GM18508 (cell line): Measurements from ENCODE around the gene TMEM59L.
"Not testable (repeated sequence)": the region's sequence is repeated elsewhere in the genome, so short reads cannot be mapped to it uniquely, and the experiment has no call there.

Source experiments
- ATAC-seq: cut with Tn5 transposase; IDR thresholded peaks from one replicate; pipeline ENCODE4 v1.9.1; 2021; ENCODE audit warnings: moderate number of reproducible peaks; ENCODE audit not compliant: insufficient read depth, unreplicated experiment

The TMEM59L gene

GRCh38 chr19:18593367-18594095 lies 19.1 kb upstream of the TMEM59L start:
- ATAC-seq = no peak

GRCh38 chr19:18594096-18594823 lies 18.4 kb upstream of the TMEM59L start:
- no peak for ATAC-seq

DNA sequence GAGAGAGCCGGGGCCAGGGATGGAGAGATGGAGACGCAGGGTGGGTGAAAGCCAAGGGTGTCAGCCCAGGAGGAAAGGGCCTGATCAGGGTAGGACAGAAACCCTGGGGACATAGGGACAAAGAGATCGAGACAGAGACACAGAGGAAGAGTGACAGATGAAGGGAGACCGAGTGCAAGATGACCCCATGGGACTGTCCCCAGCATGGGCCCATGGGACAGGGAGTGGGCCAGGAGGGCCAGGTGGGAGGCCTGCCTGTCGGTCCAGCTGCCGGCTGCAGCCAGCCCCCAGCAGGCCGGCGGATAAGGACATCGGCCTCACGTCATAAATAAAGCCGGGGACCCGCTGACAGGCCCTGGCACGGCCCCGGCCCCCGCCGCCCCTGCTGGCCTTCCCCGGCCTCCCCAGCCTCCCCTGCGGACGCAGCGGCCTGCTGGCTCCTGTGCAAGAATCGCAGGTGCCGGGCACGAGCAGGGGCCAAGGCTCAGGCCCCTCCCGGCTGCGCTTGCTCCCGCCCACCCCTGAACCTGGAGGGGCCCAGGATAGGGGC lies 17.8 kb upstream of the TMEM59L start:
- no peak for ATAC-seq

GRCh38 chr19:18595475-18595874 lies 17.2 kb upstream of the TMEM59L start:
- no peak for ATAC-seq

DNA sequence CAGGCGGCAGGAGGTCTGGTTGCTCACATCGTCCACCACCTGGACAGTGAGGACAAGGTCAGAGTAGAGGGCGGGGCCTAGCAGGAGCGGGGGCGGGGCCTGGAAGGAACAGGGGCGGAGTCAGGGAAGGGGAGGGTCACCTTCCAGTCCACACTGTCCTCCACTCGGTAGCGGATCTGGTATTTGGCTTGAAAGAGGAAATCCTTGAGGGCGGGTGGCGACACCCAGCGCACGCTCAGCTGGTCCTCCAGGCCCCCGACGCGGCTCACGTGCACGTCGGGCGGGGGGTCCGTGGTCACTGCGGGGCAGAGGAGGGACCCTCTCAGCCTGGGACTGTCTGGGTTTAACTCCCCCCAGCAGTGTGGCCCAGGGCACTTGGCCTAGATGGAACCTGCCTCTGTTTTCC lies 15.9 kb upstream of the TMEM59L start:
- ATAC-seq = no peak

GRCh38 chr19:18597809-18598660 lies 14.6 kb upstream of the TMEM59L start:
- no peak for ATAC-seq

DNA sequence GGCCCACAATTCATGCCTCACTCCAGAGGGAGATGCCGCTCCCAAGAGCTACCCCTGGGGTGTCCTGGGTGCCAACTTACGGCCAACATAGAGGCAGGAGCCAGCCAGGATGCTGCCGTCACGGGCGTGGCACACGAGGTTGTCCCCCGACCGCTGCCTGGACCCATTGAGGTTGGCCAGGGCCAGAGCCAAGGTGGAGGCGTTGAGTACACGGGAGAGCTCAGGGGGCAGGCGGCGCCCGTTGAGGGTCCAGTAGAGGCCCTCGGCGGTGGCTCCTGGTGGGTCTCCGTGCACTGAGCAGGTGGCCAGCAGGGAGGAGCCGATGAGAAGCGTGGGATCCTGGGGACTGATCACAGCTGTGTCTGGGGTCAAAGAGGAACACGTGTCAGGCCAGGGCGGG lies 13.2 kb upstream of the TMEM59L start:
- no peak for ATAC-seq

- not testable (repeated sequence) for ATAC-seq
Observed at GRCh38 chr19:18600692-18601397, 11.8 kb upstream of the TMEM59L start.

- ATAC-seq = no peak
Observed at GRCh38 chr19:18601875-18602274, 10.8 kb upstream of the TMEM59L start.

GRCh38 chr19:18603255-18603957 lies 9.3 kb upstream of the TMEM59L start:
- ATAC-seq = no peak

GRCh38 chr19:18603958-18604819 lies 8.5 kb upstream of the TMEM59L start:
- ATAC-seq = no peak

DNA sequence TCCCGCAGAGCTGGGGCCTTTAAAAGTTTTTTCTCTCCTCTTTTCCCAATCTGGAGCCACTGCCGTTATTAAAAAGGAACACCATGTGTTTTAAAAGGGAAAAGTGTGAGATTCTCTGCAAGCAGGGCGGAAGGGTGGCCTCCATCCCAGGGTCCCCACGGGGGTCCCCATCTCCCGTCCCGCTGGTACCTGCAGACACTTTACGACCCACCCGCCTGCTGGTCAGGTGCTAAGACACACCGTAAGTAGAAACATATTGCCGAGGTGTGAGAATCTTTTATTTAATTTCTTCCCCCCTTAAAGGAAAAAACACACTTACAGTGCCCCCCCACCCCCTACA lies 7.9 kb upstream of the TMEM59L start:
- ATAC-seq = no peak

DNA sequence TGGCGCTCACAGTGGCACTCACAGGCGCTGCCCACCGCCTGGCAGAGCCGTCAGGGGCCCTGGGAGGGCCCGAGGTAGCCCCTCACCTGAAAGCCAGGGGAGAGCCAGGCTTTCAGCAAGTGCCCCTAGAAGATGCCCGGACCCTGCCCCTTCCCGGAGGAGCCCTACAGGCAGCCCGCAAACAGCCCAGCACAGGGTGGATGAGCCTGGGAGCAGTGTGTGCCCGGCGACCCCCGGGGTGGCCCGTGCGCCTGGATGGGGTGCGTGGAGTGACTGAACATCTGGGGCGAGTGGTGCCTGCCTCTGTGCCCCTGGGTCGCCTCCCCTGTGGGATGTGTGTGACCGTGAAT lies 7.5 kb upstream of the TMEM59L start:
- no peak for ATAC-seq

DNA sequence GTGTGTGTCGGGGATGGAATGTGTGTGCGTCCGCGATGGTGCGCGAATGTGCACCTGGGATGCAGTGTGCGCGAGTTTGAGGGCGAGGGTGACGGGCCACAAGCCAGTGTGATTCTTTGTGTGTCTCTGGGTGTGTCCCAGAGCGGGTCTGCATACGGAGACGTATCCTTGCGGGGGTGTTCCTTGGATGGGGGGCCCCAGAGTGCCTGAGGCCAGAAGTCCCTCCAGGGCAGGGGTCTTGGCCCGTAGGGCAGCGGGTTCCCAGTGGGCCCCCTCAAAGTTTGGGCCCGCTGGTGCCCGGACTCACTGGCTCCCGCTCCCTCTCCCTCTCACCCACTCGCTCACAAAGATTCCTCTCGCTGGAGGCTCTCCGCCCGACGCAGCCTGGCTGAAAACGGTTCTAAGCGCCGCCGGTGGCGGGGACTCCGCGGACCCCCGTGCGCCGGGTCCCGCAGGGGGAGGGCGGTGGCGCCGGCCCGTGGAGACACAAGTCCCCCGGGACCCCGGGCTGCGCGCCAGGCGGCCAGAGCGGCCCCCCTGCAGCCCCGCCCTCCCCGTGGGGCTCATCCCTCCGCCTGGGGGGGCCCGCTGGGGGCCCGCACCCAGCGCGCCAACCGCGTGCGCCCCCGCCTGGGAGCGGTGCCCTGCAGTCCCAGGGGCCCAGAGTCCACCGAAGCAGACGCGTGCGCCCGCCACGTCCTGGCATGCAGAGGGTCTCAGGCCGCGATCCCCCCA lies 7.0 kb upstream of the TMEM59L start:
- ATAC-seq = no peak

GRCh38 chr19:18606281-18607225 lies 6.1 kb upstream of the TMEM59L start, which contains the start of gene CRLF1:
CRLF1 (minus strand) TSS chr19:18606799; CDS start chr19:18606656, 143 bp downstream.
- ATAC-seq = no peak

DNA sequence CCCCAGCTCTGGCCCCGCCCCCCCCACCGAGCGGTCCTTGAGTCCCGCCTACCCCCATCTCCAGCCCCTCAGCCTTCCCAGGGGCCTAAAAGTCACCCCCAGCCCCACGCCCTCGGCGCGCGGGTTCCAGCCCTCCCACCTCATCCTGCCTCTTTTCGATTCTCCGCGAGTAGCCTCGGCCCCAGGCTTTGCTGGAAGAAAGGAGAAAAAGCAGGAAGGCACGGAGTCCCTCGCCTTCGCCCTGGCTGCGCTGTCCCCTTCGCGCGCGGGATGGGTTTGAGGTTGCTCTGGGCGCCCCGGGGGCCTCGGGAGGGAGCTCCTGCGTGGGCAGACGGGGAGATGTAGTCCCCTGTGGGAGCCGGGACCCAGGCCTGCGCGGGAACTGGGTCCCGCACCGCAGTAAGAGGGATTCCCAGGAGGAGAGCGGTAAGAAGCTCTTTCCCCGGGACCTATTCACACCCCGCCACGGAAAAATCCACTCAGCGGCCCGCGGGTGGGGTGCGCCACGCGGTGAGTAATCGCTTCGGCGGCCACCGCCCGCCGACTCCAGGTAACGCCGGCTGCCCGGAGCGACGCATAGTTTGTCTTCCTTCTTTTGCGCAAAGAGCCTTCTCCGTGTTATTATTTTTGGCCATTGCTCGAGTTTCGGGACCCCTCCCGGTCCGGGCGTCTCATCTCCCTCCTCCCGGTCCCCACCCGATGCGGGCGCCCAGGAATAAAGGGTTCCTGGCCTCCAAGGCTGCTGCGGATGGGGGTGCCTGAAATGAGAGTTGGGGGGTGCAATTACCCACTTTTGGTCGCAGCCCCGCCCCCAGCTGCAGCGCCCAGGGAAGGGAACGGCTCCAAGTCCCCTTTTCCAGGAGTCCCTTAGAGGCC lies 5.2 kb upstream of the TMEM59L start:
- ATAC-seq = no peak
